Panc1 (cell line): Measurements from ENCODE around the gene WDFY1. TPM values are rescaled to one million over a fixed set of nuclear protein-coding genes. Genes with fewer than 3 reads are reported as not detected.
A peak's percentile ranks its signal among the peaks of the same experiment; 100 is the strongest.
"Not testable (repeated sequence)": the region's sequence is repeated elsewhere in the genome, so short reads cannot be mapped to it uniquely, and the experiment has no call there.

Experiments used
- ATAC-seq: fragments of 200-7000 bp; cut with Tn5 transposase; 2 replicates; pipeline ENCODE4 v1.9.1; 2020; ENCODE audit warnings: mild to moderate bottlenecking, moderate library complexity
- BruUV-seq: library from RNA; stranded (reverse); fragments of 400-500 nt; replicated peaks from 2 replicates; lab custom pipeline; 2021; lab: Mats Ljungman, UMichigan
- CTCF ChIA-PET: fragments of 300-600 bp; sonication (Branson Sonifier 250); formaldehyde crosslinking; loops from one replicate; lab custom pipeline; 2022; ENCODE audit warnings: antibody characterized with exemption; lab: Charles Lee
- POLR2A ChIA-PET: fragments of 300-600 bp; sonication (Branson Sonifier 250); formaldehyde crosslinking; loops from one replicate; lab custom pipeline; 2022; ENCODE audit warnings: antibody characterized with exemption; lab: Charles Lee
- DNase-seq: peaks from one replicate; pipeline ENCODE4 v3.0.0-alpha.2; 2010; ENCODE audit warnings: low read depth, low spot score
- H3K27ac ChIP-seq: 2 replicates; pipeline ENCODE4 v1.5.1; 2011; ENCODE audit warnings: mild to moderate bottlenecking, low read length, inconsistent platforms
- H3K27me3 ChIP-seq: fragments of 200-500 bp; sonication (Bioruptor generic); 2 replicates; pipeline ENCODE4 v1.6.0; 2014; ENCODE audit warnings: low read length, inconsistent platforms; ENCODE audit not compliant: control insufficient read depth, insufficient read depth
- H3K36me3 ChIP-seq: fragments of 200-500 bp; sonication (Bioruptor generic); 2 replicates; pipeline ENCODE4 v1.5.1; 2014; ENCODE audit warnings: inconsistent platforms, mild to moderate bottlenecking, low read length, moderate library complexity; ENCODE audit not compliant: control insufficient read depth, insufficient read depth
- H3K4me1 ChIP-seq: 2 replicates; pipeline ENCODE4 v1.5.1; 2011; ENCODE audit warnings: inconsistent platforms, mild to moderate bottlenecking, low read length, moderate library complexity; ENCODE audit not compliant: control insufficient read depth, insufficient read depth
- H3K4me3 ChIP-seq, 2 experiments: 2 replicates each; pipeline ENCODE4 v1.5.1; 2011 to 2012; ENCODE audit warnings: low read depth in 2 of 2, low read length in 2 of 2, mild to moderate bottlenecking in 2 of 2, inconsistent platforms in 1 of 2, moderate library complexity in 1 of 2
- H3K9me3 ChIP-seq: fragments of 200-500 bp; sonication (Bioruptor generic); 2 replicates; pipeline ENCODE4 v1.5.1; 2014; ENCODE audit warnings: low read depth, mild to moderate bottlenecking, inconsistent platforms, low read length, moderate library complexity; ENCODE audit not compliant: control insufficient read depth, insufficient read depth
- POLR2AphosphoS5 ChIP-seq: IDR thresholded peaks from 2 replicates; pipeline ENCODE4 v1.6.1; 2012; ENCODE audit warnings: mild to moderate bottlenecking, low read depth, low read length, moderate library complexity
- SIN3A ChIP-seq: IDR thresholded peaks from 2 replicates; pipeline ENCODE4 v1.6.1; 2012; ENCODE audit warnings: low read depth, mild to moderate bottlenecking, low read length, moderate library complexity, borderline replicate concordance; ENCODE audit not compliant: insufficient read depth
- TCF7L2 ChIP-seq: IDR thresholded peaks from 2 replicates; pipeline ENCODE4 v1.6.1; 2011; ENCODE audit warnings: mild to moderate bottlenecking, low read depth, low read length, inconsistent platforms
- in situ Hi-C: cut with HindIII; loops from 2 replicates; pipeline ENCODE4 v1.10.0; 2016; ENCODE audit warnings: low sequenced_read_pairs, low pct_unique_long_range_greater_than_20kb
- intact Hi-C: fragments of 100-400 bp; cut with micrococcal nuclease; formaldehyde crosslinking; loops from one replicate; pipeline ENCODE4 v1.10.0; 2022; ENCODE audit not compliant: unreplicated experiment
- total RNA-seq: library from RNA; stranded (reverse); gene quantifications from one replicate; pipeline ENCODE4 v1.2.1, GENCODE V29; 2021; ENCODE audit not compliant: unreplicated experiment
- TF ChIP-seq, protein P1 (sequence below): fragments of 450-650 bp; IDR thresholded peaks from 2 replicates; pipeline ENCODE4 v1.5.1; 2017; ENCODE audit warnings: mild to moderate bottlenecking
- TF ChIP-seq, protein P2 (sequence below), 2 experiments: IDR thresholded peaks; 2 replicates each; pipeline ENCODE4 v1.6.1; 2011 to 2012; ENCODE audit warnings: low read depth in 2 of 2, control low read depth in 1 of 2, low read length in 1 of 2, mild to moderate bottlenecking in 1 of 2, moderate library complexity in 1 of 2; ENCODE audit not compliant: insufficient read depth in 1 of 2

WDFY1 gene
- total RNA-seq, 1 experiment from 2014 or later: 48.5 TPM

DNA sequence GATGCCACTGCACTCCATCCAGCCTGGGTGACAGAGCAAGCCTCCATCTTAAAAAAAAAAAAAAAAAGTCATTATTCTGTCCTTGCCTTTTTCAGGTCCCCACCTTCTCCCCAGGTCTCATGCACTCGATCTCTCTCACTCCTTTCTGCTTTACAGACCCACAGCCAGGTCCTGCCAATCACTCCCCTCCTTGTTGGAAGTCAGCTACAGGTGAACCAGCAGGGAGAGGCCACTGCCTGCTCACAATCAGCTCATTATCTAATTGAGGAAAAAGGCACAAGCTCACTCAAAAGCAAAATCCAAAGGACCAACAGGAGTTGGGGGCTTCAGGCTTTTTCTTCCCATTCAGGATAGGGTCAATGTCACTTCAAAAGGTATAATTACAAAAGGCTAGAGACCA, 2.0 kb downstream of the WDFY1 start:
- Histone ChIP-seq H3K36me3 (no peaks in the 10 kb centered on the region; the same call in 1 of the 2 replicates), H3K27ac (peak overlapping the region; percentile 83), H3K9me3 (no peaks in the 10 kb centered on the region), H3K4me1 (peaks cover 16% of the 10 kb centered on the region), H3K27me3 (no peaks in the 10 kb centered on the region), H3K4me3 (peak overlapping the region; percentile 83 to 87)
- ChIA-PET CTCF (no interaction called here), POLR2A (interaction anchor here (0.7 kb wide), 1 partner anchor 301 kb away, joined by 3 read pairs; no protein-coding TSS in a partner anchor)
- TF ChIP-seq SIN3A (no peak), POLR2AphosphoS5 (no peak), TCF7L2 (no peak)
- TF ChIP-seq, protein P1, sequence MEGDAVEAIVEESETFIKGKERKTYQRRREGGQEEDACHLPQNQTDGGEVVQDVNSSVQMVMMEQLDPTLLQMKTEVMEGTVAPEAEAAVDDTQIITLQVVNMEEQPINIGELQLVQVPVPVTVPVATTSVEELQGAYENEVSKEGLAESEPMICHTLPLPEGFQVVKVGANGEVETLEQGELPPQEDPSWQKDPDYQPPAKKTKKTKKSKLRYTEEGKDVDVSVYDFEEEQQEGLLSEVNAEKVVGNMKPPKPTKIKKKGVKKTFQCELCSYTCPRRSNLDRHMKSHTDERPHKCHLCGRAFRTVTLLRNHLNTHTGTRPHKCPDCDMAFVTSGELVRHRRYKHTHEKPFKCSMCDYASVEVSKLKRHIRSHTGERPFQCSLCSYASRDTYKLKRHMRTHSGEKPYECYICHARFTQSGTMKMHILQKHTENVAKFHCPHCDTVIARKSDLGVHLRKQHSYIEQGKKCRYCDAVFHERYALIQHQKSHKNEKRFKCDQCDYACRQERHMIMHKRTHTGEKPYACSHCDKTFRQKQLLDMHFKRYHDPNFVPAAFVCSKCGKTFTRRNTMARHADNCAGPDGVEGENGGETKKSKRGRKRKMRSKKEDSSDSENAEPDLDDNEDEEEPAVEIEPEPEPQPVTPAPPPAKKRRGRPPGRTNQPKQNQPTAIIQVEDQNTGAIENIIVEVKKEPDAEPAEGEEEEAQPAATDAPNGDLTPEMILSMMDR: no peak
- TF ChIP-seq, protein P2, sequence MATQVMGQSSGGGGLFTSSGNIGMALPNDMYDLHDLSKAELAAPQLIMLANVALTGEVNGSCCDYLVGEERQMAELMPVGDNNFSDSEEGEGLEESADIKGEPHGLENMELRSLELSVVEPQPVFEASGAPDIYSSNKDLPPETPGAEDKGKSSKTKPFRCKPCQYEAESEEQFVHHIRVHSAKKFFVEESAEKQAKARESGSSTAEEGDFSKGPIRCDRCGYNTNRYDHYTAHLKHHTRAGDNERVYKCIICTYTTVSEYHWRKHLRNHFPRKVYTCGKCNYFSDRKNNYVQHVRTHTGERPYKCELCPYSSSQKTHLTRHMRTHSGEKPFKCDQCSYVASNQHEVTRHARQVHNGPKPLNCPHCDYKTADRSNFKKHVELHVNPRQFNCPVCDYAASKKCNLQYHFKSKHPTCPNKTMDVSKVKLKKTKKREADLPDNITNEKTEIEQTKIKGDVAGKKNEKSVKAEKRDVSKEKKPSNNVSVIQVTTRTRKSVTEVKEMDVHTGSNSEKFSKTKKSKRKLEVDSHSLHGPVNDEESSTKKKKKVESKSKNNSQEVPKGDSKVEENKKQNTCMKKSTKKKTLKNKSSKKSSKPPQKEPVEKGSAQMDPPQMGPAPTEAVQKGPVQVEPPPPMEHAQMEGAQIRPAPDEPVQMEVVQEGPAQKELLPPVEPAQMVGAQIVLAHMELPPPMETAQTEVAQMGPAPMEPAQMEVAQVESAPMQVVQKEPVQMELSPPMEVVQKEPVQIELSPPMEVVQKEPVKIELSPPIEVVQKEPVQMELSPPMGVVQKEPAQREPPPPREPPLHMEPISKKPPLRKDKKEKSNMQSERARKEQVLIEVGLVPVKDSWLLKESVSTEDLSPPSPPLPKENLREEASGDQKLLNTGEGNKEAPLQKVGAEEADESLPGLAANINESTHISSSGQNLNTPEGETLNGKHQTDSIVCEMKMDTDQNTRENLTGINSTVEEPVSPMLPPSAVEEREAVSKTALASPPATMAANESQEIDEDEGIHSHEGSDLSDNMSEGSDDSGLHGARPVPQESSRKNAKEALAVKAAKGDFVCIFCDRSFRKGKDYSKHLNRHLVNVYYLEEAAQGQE (IDR thresholded peaks at IDR 0.05; ENCODE audit: insufficient read depth in 1 of 2, low read depth in 2 of 2, low read length in 1 of 2): no peak
- BruUV-seq: TSS peak; percentile 74
- ATAC-seq: no peak
- no peak for DNase-seq
- in situ Hi-C loops (no loop called here), intact Hi-C loops (no loop called here)

DNA sequence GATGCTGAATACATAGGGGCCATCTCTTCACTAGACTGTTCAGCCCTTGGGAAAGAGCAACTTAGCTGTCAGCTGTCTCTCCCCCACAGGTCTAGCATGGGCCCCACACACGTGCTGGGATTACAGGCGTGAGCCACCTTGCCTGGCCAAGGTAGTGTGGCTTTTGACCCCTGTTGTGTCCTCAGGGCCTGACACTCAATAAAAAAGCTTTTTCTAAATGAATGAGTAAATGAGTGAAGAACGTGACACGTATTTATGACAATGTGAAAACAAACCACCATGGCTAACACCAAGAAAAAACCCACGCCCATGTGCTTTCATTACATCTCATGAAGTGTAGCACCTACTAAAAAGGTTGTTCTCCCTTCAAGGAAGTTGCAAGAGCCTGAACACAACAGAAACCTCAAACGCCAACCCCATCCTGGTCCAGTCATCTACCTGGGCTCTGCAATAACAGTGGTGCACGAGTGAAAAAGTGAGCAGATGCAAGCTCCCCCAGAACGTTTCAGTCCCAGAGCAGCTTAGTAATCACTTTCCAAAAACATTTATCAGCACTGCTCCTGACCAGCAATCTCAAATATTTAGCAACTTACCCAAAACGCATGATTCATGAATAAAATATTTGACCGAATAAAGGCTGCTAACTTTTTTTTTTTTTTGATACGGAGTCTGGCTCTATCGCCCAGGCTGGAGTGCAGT, 3.4 kb downstream of the WDFY1 start:
- ChIA-PET CTCF (no interaction called here), POLR2A (interaction anchor here (0.6 kb wide), 3 partner anchors 10 to 129 kb away, joined by 3 to 8 read pairs (median 4); no protein-coding TSS in a partner anchor)
- H3K27ac ChIP-seq: no peak overlapping the region
- ATAC-seq (no peak), DNase-seq (no peak)
- H3K4me1 ChIP-seq: peaks cover 21% of the 10 kb centered on the region
- TF ChIP-seq, protein P2 (IDR thresholded peaks at IDR 0.05; ENCODE audit: insufficient read depth in 1 of 2, low read depth in 2 of 2, low read length in 1 of 2): no peak
- no peak for TF ChIP-seq TCF7L2
- TF ChIP-seq, protein P1: no peak
- no peak for TF ChIP-seq SIN3A
- TF ChIP-seq POLR2AphosphoS5: no peak
- intact Hi-C loops (no loop called here), in situ Hi-C loops (no loop called here)
- H3K9me3 ChIP-seq: no peaks in the 10 kb centered on the region
- H3K36me3 ChIP-seq: no peaks in the 10 kb centered on the region; the same call in 1 of the 2 replicates
- H3K4me3 ChIP-seq: no peak overlapping the region
- BruUV-seq: TSS peak; percentile 12
- no peaks in the 10 kb centered on the region for H3K27me3 ChIP-seq

DNA sequence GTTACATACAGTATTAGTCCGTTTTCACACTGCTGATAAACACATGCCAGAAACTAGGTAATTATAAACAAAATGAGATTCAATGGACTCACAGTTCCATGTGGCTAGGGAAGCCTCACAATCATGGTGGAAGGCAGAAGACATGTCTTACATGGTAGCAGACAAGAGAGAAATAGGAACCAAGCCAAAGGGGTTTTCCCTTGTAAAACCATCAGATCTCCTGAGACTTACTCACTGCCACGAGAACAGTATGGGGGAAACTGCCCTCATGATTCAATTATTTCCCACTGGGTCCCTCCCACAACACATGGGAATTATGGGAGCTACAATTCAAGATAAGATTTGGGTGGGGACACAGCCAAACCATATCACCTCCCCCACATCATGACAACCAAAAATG, 5.7 kb downstream of the WDFY1 start:
- in situ Hi-C loops, H3K9me3 ChIP-seq, POLR2A ChIA-PET, BruUV-seq, H3K27me3 ChIP-seq, H3K36me3 ChIP-seq, H3K4me3 ChIP-seq, CTCF ChIA-PET, H3K27ac ChIP-seq, ATAC-seq, intact Hi-C loops, DNase-seq: not testable (repeated sequence)
- peaks cover 16% of the 10 kb centered on the region for H3K4me1 ChIP-seq
